DMS79 treated with DMSO at 0.1 percent for 48 hours (cell line): Measurements from ENCODE around the gene COX7B2.

Experiments
- DNase-seq: peaks from one replicate; lab custom pipeline; 2025; lab: John Stamatoyannopoulos, UW

The COX7B2 gene

DNA sequence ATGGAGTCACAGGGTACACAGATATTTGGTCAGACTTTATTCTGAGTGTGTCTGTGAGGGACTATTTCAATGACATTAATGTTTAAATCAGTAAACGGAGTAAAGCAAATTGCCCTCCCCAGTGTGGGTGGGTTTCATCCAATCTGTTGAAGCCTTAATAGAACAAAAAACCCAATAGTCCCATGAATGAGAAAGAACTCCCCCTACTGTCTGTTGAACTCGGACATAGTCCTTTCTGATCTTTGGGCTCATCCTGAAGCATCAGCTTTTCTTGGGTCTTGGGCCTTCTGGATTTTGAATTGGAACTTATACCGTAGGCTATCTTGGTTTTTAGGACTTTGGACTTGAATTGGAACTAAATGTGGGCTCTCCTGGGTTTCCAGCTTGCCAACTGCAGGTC, 193.6 kb downstream of the COX7B2 start:
- no peak for DNase-seq

DNA sequence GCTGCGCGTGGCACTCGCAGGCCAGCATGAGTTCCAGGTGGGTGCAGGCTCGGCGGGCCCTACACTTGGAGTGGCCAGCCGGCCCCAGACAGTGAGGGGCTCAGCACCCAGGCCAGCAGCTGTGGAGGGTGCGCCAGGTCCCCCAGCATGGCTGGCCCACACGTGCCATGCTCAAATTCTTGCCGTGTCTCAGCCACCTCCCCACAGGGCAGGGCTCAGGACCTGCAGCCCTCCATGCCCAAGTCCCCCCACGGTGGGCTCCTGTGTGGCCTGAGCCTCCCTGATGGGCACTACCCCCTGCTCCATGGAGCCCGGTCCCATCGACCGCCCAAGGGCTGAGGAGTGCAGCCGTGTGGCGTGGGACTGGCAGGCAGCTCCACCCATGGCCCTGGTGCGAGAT, 210.2 kb downstream of the COX7B2 start:
- DNase-seq: no peak
